GM12873 (cell line): ENCODE data around the gene RPRD1B.

ENCODE experiments used
- TF ChIP-seq, protein P1 (sequence below): IDR thresholded peaks from 2 replicates; pipeline ENCODE4 v1.5.1; 2012; ENCODE audit warnings: low read depth, mild to moderate bottlenecking, moderate library complexity, low read length, control low read depth; ENCODE audit not compliant: insufficient read depth; ENCODE audit errors: missing control alignments

The RPRD1B gene

GRCh38 chr20:38115896-38116295, 82.3 kb downstream of the RPRD1B start:
- TF ChIP-seq, protein P1, sequence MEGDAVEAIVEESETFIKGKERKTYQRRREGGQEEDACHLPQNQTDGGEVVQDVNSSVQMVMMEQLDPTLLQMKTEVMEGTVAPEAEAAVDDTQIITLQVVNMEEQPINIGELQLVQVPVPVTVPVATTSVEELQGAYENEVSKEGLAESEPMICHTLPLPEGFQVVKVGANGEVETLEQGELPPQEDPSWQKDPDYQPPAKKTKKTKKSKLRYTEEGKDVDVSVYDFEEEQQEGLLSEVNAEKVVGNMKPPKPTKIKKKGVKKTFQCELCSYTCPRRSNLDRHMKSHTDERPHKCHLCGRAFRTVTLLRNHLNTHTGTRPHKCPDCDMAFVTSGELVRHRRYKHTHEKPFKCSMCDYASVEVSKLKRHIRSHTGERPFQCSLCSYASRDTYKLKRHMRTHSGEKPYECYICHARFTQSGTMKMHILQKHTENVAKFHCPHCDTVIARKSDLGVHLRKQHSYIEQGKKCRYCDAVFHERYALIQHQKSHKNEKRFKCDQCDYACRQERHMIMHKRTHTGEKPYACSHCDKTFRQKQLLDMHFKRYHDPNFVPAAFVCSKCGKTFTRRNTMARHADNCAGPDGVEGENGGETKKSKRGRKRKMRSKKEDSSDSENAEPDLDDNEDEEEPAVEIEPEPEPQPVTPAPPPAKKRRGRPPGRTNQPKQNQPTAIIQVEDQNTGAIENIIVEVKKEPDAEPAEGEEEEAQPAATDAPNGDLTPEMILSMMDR, result no peak

- TF ChIP-seq, protein P1, result no peak
These were observed 83.0 kb downstream of the RPRD1B start for GRCh38 chr20:38116409-38117165.

- TF ChIP-seq, protein P1, result no peak
These were observed 83.7 kb downstream of the RPRD1B start for GRCh38 chr20:38117205-38117604.

- TF ChIP-seq, protein P1, result no peak
These were observed 84.1 kb downstream of the RPRD1B start for GRCh38 chr20:38117635-38118034.

GRCh38 chr20:38119446-38119845, 85.9 kb downstream of the RPRD1B start:
- TF ChIP-seq, protein P1, result no peak

- TF ChIP-seq, protein P1, result no peak
These were observed 87.1 kb downstream of the RPRD1B start for GRCh38 chr20:38120625-38120988.

DNA sequence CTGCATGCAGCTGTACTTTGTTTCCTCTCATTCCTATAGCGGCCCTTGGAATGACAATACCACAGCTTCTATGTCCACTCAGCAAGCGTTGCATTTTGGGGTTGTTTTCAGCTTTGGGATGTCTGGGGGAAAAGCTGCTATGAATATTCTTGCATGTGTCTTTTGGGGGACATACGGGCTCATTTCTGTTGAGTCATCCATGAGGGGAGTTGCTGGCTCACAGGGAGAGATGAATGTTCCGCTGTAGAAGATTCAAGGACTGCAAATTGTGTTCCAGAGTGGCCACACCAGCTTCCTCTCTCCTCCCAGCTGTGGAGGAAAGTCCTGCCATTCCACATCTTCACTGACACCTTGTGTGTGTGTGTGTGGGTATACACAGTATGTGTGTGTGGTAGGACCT, 88.2 kb downstream of the RPRD1B start:
- TF ChIP-seq, protein P1, result no peak
